Lower lobe of right lung (tissue), 2 donors: ENCODE results near the gene RASL11B. TPM values are rescaled to one million over a fixed set of nuclear protein-coding genes. Genes with fewer than 3 reads are reported as not detected.

ENCODE experiments used
- ATAC-seq, 2 donors: fragments of 200-7000 bp; cut with Tn5 transposase; one replicate each; pipeline ENCODE4 v1.9.1; 2020 to 2022; ENCODE audit warnings: mild to moderate bottlenecking in 2 of 2, moderate library complexity in 2 of 2
- DNase-seq: peaks from one replicate; pipeline ENCODE4 v3.0.0-alpha.2; 2020
- H3K27ac ChIP-seq: fragments of 200-600 bp; one replicate; pipeline ENCODE4 v1.8.0; 2022
- H3K27me3 ChIP-seq: fragments of 200-600 bp; one replicate; pipeline ENCODE4 v1.8.0; 2022; ENCODE audit warnings: low read depth
- H3K36me3 ChIP-seq: fragments of 200-600 bp; one replicate; pipeline ENCODE4 v1.8.0; 2022; ENCODE audit warnings: mild to moderate bottlenecking
- H3K4me1 ChIP-seq: fragments of 200-600 bp; one replicate; pipeline ENCODE4 v1.8.0; 2022
- H3K4me3 ChIP-seq: fragments of 200-600 bp; one replicate; pipeline ENCODE4 v1.8.0; 2022; ENCODE audit warnings: mild to moderate bottlenecking
- H3K9me3 ChIP-seq: fragments of 200-600 bp; one replicate; pipeline ENCODE4 v1.8.0; 2022
- CTCF ChIP-seq: fragments of 200-600 bp; IDR thresholded peaks from one replicate; pipeline ENCODE4 v1.8.0; 2022; ENCODE audit warnings: antibody characterized with exemption, mild to moderate bottlenecking
- intact Hi-C: fragments of 100-400 bp; cut with DNase I; formaldehyde crosslinking; loops from one replicate; pipeline ENCODE4 v1.11.0; 2022
- total RNA-seq: library from RNA; stranded (reverse); fragmentation: NEBNext Ultra II Directional; extraction: Animal tissue kit (Norgen Biotek cat#: 25700); gene quantifications from one replicate; pipeline ENCODE4 v1.2.1, GENCODE V29; 2021
- donor health status: DM: no; HTN: yes; CAD: no; lungs with severe emphysema.

RASL11B gene
- total RNA-seq, 1 donor from 2014 or later = 0.41 TPM

- Histone ChIP-seq H3K9me3 (no peaks in the 10 kb centered on the region), H3K4me1 (no peaks in the 10 kb centered on the region), H3K36me3 (no peaks in the 10 kb centered on the region), H3K27me3 (no peaks in the 10 kb centered on the region), H3K27ac (no peak overlapping the region), H3K4me3 (no peak overlapping the region)
- DNase-seq = no peak
- intact Hi-C loops = no loop called here
- ATAC-seq = no peak
- TF ChIP-seq CTCF = no peak
These were observed 8.8 kb upstream of the RASL11B start for GRCh38 chr4:52853351-52853750.

- Histone ChIP-seq H3K27me3 (no peaks in the 10 kb centered on the region), H3K27ac (no peak overlapping the region), H3K36me3 (no peaks in the 10 kb centered on the region), H3K9me3 (no peaks in the 10 kb centered on the region), H3K4me3 (no peak overlapping the region), H3K4me1 (peaks cover 6% of the 10 kb centered on the region)
- ATAC-seq = no peak
- TF ChIP-seq CTCF = no peak
- intact Hi-C loops = no loop called here
- DNase-seq = no peak
These were observed 5.3 kb upstream of the RASL11B start for GRCh38 chr4:52856801-52857200.

GRCh38 chr4:52860361-52860760 lies 1.8 kb upstream of the RASL11B start:
- intact Hi-C loops = no loop called here
- H3K4me3 ChIP-seq = no peak overlapping the region
- ATAC-seq = no peak

GRCh38 chr4:52861171-52861823 lies 820 bp upstream of the RASL11B start:
- H3K4me1 ChIP-seq = peaks cover 24% of the 10 kb centered on the region
- H3K27ac ChIP-seq = no peak overlapping the region
- no peak for TF ChIP-seq CTCF
- ATAC-seq (no peak), DNase-seq (no peak)
- H3K27me3 ChIP-seq = peaks cover 10% of the 10 kb centered on the region
- no peaks in the 10 kb centered on the region for H3K9me3 ChIP-seq
- H3K4me3 ChIP-seq = peak overlapping the region; percentile 69
- no peaks in the 10 kb centered on the region for H3K36me3 ChIP-seq
- intact Hi-C loops = no loop called here

More at GRCh38 chr4:52860361-52860760, 1.8 kb upstream of the RASL11B start:
- no peak for TF ChIP-seq CTCF
- Histone ChIP-seq H3K27ac (no peak overlapping the region), H3K36me3 (no peaks in the 10 kb centered on the region), H3K4me1 (peaks cover 23% of the 10 kb centered on the region), H3K9me3 (no peaks in the 10 kb centered on the region), H3K27me3 (peaks cover 10% of the 10 kb centered on the region)
- DNase-seq = no peak

- Histone ChIP-seq H3K27ac (peak overlapping the region; percentile 13), H3K27me3 (peaks cover 10% of the 10 kb centered on the region), H3K4me1 (peaks cover 24% of the 10 kb centered on the region), H3K36me3 (no peaks in the 10 kb centered on the region), H3K9me3 (no peaks in the 10 kb centered on the region), H3K4me3 (peak overlapping the region; percentile 69)
- TF ChIP-seq CTCF = no peak
- intact Hi-C loops = no loop called here
- no peak for DNase-seq
- no peak for ATAC-seq
These were observed 583 bp downstream of the RASL11B start for GRCh38 chr4:52862639-52863161.
